H1 (cell line): Measurements from ENCODE around the gene ARID3B. TPM values are rescaled to one million over a fixed set of nuclear protein-coding genes. Genes with fewer than 3 reads are reported as not detected.

Source experiments
- CTCF ChIA-PET: fragments of 300-600 bp; sonication (Branson Sonifier 250); formaldehyde crosslinking; loops from one replicate; lab custom pipeline; 2021; ENCODE audit not compliant: partially characterized antibody; lab: Charles Lee
- POLR2A ChIA-PET: fragments of 300-600 bp; sonication (Branson Sonifier 250); formaldehyde crosslinking; loops from one replicate; lab custom pipeline; 2021; ENCODE audit warnings: inconsistent platforms; ENCODE audit not compliant: partially characterized antibody; lab: Charles Lee
- DNase-seq, 2 experiments: peaks; one replicate each; pipeline versions ENCODE4 v3.0.0 to v3.0.0-alpha.2; 2010 to 2022; ENCODE audit warnings: low spot score in 2 of 2, low read depth in 1 of 2, mixed read lengths in 1 of 2
- FAIRE-seq: peaks from 2 replicates; lab custom pipeline; 2011; peaks lifted over from hg19 to GRCh38; lab: Jason Lieb, UNC
- H2AFZ ChIP-seq: 2 replicates; pipeline ENCODE4 v1.8.1; 2012; ENCODE audit warnings: low read length, inconsistent platforms
- H2AK5ac ChIP-seq: 2 replicates; pipeline ENCODE4 v1.6.1; 2013; ENCODE audit warnings: low read depth, low read length
- H2BK120ac ChIP-seq: replicated peaks from 2 replicates; pipeline ENCODE3; 2013; ENCODE audit warnings: low read depth, low read length, inconsistent platforms
- H2BK12ac ChIP-seq: 2 replicates; pipeline ENCODE4 v1.6.1; 2013; ENCODE audit warnings: low read depth, low read length
- H2BK15ac ChIP-seq: 2 replicates; pipeline ENCODE4 v1.6.1; 2013; ENCODE audit warnings: low read length
- H2BK20ac ChIP-seq: 2 replicates; pipeline ENCODE4 v1.6.1; 2013; ENCODE audit warnings: low read length
- H2BK5ac ChIP-seq: 2 replicates; pipeline ENCODE4 v1.6.1; 2013; ENCODE audit warnings: low read depth, low read length
- H3K14ac ChIP-seq: 2 replicates; pipeline ENCODE4 v1.6.1; 2013; ENCODE audit warnings: inconsistent platforms; ENCODE audit not compliant: insufficient read length
- H3K18ac ChIP-seq: 2 replicates; pipeline ENCODE4 v1.6.1; 2013; ENCODE audit warnings: low read length; ENCODE audit errors: extremely low read depth
- H3K23ac ChIP-seq: 2 replicates; pipeline ENCODE4 v1.6.1; 2013; ENCODE audit warnings: inconsistent platforms; ENCODE audit not compliant: insufficient read length
- H3K23me2 ChIP-seq: 2 replicates; pipeline ENCODE4 v1.6.1; 2013; ENCODE audit warnings: low read depth, low read length
- H3K27ac ChIP-seq: 2 replicates; pipeline ENCODE4 v1.6.1; 2011; ENCODE audit warnings: low read depth, low read length, inconsistent platforms
- H3K27me3 ChIP-seq, 4 experiments: replicated peaks in 1 of 4; 1 replicate in 1 of 4; 2 replicates in 3 of 4; pipeline versions ENCODE4 v1.6.1 to v1.8.1; 2011 to 2013; ENCODE audit warnings: low read length in 3 of 4, mild to moderate bottlenecking in 3 of 4, inconsistent platforms in 2 of 4, mixed read lengths in 2 of 4, moderate library complexity in 1 of 4; ENCODE audit not compliant: control insufficient read depth in 3 of 4, insufficient read depth in 3 of 4; ENCODE audit errors: extremely low read depth in 1 of 4
- H3K36me3 ChIP-seq, 4 experiments: 2 replicates each; pipeline versions ENCODE4 v1.6.1 to v1.8.1; 2011 to 2013; ENCODE audit warnings: mild to moderate bottlenecking in 4 of 4, low read length in 3 of 4, moderate library complexity in 2 of 4, control low read depth in 1 of 4, inconsistent platforms in 1 of 4; ENCODE audit not compliant: insufficient read depth in 4 of 4, control insufficient read depth in 2 of 4
- H3K4ac ChIP-seq: replicated peaks from 2 replicates; pipeline ENCODE3; 2013; ENCODE audit warnings: low read length, low read depth, mixed read lengths, inconsistent platforms; ENCODE audit not compliant: insufficient read length
- H3K4me1 ChIP-seq, 4 experiments: replicated peaks in 1 of 4; 1 replicate in 1 of 4; 2 replicates in 3 of 4; pipeline versions ENCODE4 v1.6.1 to v1.8.1; 2011 to 2013; ENCODE audit warnings: low read length in 3 of 4, inconsistent platforms in 2 of 4, mixed read lengths in 1 of 4; ENCODE audit not compliant: insufficient read depth in 4 of 4, control insufficient read depth in 3 of 4
- H3K4me2 ChIP-seq, 2 experiments: 2 replicates each; pipeline versions ENCODE4 v1.6.1 to v1.8.1; 2011 to 2013; ENCODE audit warnings: low read depth in 2 of 2, low read length in 2 of 2, control low read depth in 1 of 2, inconsistent platforms in 1 of 2, mild to moderate bottlenecking in 1 of 2; ENCODE audit not compliant: insufficient read depth in 1 of 2
- H3K4me3 ChIP-seq, 4 experiments: fragments of 200-600, 300-600 bp in 1 of 4; sonication (generic), shearing (Covaris generic), sonication (Bioruptor Twin) in 1 of 4; 2 replicates each; pipeline versions ENCODE4 v1.5.1 to v1.8.1; 2011 to 2016; ENCODE audit warnings: low read length in 4 of 4, low read depth in 3 of 4, control low read depth in 2 of 4, inconsistent platforms in 2 of 4, mild to moderate bottlenecking in 2 of 4, mixed read lengths in 1 of 4, moderate library complexity in 1 of 4; ENCODE audit not compliant: insufficient read depth in 2 of 4; ENCODE audit errors: extremely low read depth in 1 of 4
- H3K56ac ChIP-seq: replicated peaks from 2 replicates; pipeline ENCODE3; 2013; ENCODE audit warnings: low read depth, mild to moderate bottlenecking, mixed read lengths, low read length, inconsistent platforms; ENCODE audit not compliant: insufficient read length
- H3K79me1 ChIP-seq: 2 replicates; pipeline ENCODE4 v1.6.1; 2013; ENCODE audit warnings: low read depth, low read length, control low read depth
- H3K79me2 ChIP-seq, 2 experiments: 2 replicates each; pipeline versions ENCODE4 v1.6.1 to v1.8.1; 2012 to 2013; ENCODE audit warnings: low read length in 2 of 2, mild to moderate bottlenecking in 2 of 2, inconsistent platforms in 1 of 2; ENCODE audit not compliant: insufficient read depth in 2 of 2, control insufficient read depth in 1 of 2
- H3K9ac ChIP-seq, 4 experiments: replicated peaks in 1 of 4; 1 replicate in 1 of 4; 2 replicates in 3 of 4; pipeline versions ENCODE4 v1.6.1 to v1.8.1; 2011 to 2013; ENCODE audit warnings: low read depth in 3 of 4, low read length in 3 of 4, control low read depth in 2 of 4, mild to moderate bottlenecking in 2 of 4, moderate library complexity in 2 of 4, inconsistent platforms in 1 of 4; ENCODE audit errors: extremely low read depth in 1 of 4
- H3K9me3 ChIP-seq, 2 experiments: 2 replicates each; pipeline versions ENCODE4 v1.6.1 to v1.8.1; 2012 to 2013; ENCODE audit warnings: mild to moderate bottlenecking in 2 of 2, moderate library complexity in 2 of 2, control low read depth in 1 of 2, inconsistent platforms in 1 of 2, low read depth in 1 of 2, low read length in 1 of 2, mixed read lengths in 1 of 2; ENCODE audit not compliant: insufficient read depth in 2 of 2
- H4K20me1 ChIP-seq, 2 experiments: replicated peaks in 1 of 2; 2 replicates each; pipeline versions ENCODE3 to v1.8.1; 2011 to 2013; ENCODE audit warnings: inconsistent platforms in 2 of 2, low read length in 2 of 2, mild to moderate bottlenecking in 1 of 2; ENCODE audit not compliant: insufficient read depth in 2 of 2, control insufficient read depth in 1 of 2
- H4K5ac ChIP-seq: 2 replicates; pipeline ENCODE4 v1.6.1; 2013; ENCODE audit warnings: low read length, low read depth, mixed read lengths, inconsistent platforms; ENCODE audit not compliant: insufficient read length
- H4K8ac ChIP-seq: 2 replicates; pipeline ENCODE4 v1.8.0; 2013; ENCODE audit warnings: mild to moderate bottlenecking, moderate library complexity, low read length, inconsistent platforms; ENCODE audit not compliant: insufficient read depth; ENCODE audit errors: extremely low read depth
- H4K91ac ChIP-seq: replicated peaks from 2 replicates; pipeline ENCODE3; 2013; ENCODE audit warnings: low read length, mixed read lengths, inconsistent platforms; ENCODE audit not compliant: insufficient read length
- CBX5 ChIP-seq: fragments of 300-800, 300-1000 bp; sonication (generic); IDR thresholded peaks from 2 replicates; pipeline ENCODE4 v1.7.1; 2016; ENCODE audit warnings: antibody characterized with exemption, low read length, low read depth
- HDAC2 ChIP-seq, 2 experiments: fragments of 300-600 bp in 1 of 2; sonication (generic) in 1 of 2; IDR thresholded peaks; 2 replicates each; pipeline ENCODE4 v1.6.1; 2011 to 2012; ENCODE audit warnings: low read depth in 2 of 2, low read length in 2 of 2, mild to moderate bottlenecking in 2 of 2, moderate library complexity in 2 of 2, borderline replicate concordance in 1 of 2, inconsistent platforms in 1 of 2
- SIX5 ChIP-seq: IDR thresholded peaks from 2 replicates; pipeline ENCODE4 v1.6.1; 2011; ENCODE audit warnings: mild to moderate bottlenecking, low read depth, low read length
- SP4 ChIP-seq: IDR thresholded peaks from 2 replicates; pipeline ENCODE4 v1.6.1; 2012; ENCODE audit warnings: low read length, inconsistent platforms
- WGBS, 2 experiments: shearing (Covaris generic) in 1 of 2; methylation state at CpG; one replicate each; pipeline versions ENCODE4 v1.1.6 to v1.1.7; 2013 to 2015; ENCODE audit warnings: low lambda C conversion rate in 2 of 2, mixed read lengths in 2 of 2, inconsistent platforms in 1 of 2, low coverage in 1 of 2, missing lambda C conversion rate in 1 of 2; ENCODE audit not compliant: insufficient replicate concordance in 2 of 2, insufficient coverage in 1 of 2, insufficient read length in 1 of 2; ENCODE audit errors: extremely low coverage in 1 of 2, missing lambda C conversion rate in 1 of 2; 5-methylcytosine and 5-hydroxymethylcytosine counted together
- polyA plus RNA-seq, 7 experiments: library from polyadenylated mRNA; depleted of rRNA in 3 of 7; stranded (reverse) in 5 of 7; unstranded in 2 of 7; fragments of >200 nt in 5 of 7; fragments of 200-250 nt in 2 of 7; gene quantifications; 1 replicate in 5 of 7; 2 replicates in 1 of 7; 4 replicates in 1 of 7; pipeline versions ENCODE4 v1.2.1 to v1.2.3, GENCODE V29; 2011 to 2013; ENCODE audit warnings: missing spikeins in 2 of 7, mixed read lengths in 2 of 7
- total RNA-seq: library from RNA; stranded (reverse); fragmentation: NEBNext Ultra II Directional; extraction: Animal tissue kit (Norgen Biotek cat#: 25700); gene quantifications from 2 replicates; pipeline ENCODE4 v1.2.1, GENCODE V29; 2021

The ARID3B gene
- total and polyA plus RNA-seq, 2 of the 8 experiments (the other 6 are each of a cell fraction or from before 2014, with no cell fraction given): 81.0 to 115 TPM

GRCh38 chr15:74529921-74530320 lies 11.1 kb upstream of the ARID3B start:
- DNase-seq: no peak
- Histone ChIP-seq H3K56ac (no peak overlapping the region), H3K27ac (peak overlapping the region; percentile 54), H2BK12ac (peak overlapping the region; percentile 95), H2BK120ac (no peak overlapping the region), H3K4ac (no peak overlapping the region), H3K79me2 (no peaks in the 10 kb centered on the region), H3K36me3 (no peaks in the 10 kb centered on the region), H2BK15ac (no peak overlapping the region), H3K23me2 (no peaks in the 10 kb centered on the region; the same call in none of the 2 replicates), H4K5ac (no peak overlapping the region), H4K91ac (peak overlapping the region; percentile 2), H3K18ac (no peak overlapping the region), H3K27me3 (no peaks in the 10 kb centered on the region), H2BK5ac (peak overlapping the region; percentile 54; the same call in 1 of the 2 replicates), H4K20me1 (no peaks in the 10 kb centered on the region), H2AFZ (no peak overlapping the region; the same call in 1 of the 2 replicates), H2AK5ac (peak overlapping the region; percentile 54), H3K79me1 (no peaks in the 10 kb centered on the region), H3K9ac (no peak overlapping the region), H3K23ac (no peak overlapping the region), H3K14ac (peak overlapping the region; percentile 1), H4K8ac (no peak overlapping the region), H3K4me1 (peaks cover 6 to 18% (median 11%) of the 10 kb centered on the region in 4 experiments), H3K9me3 (no peaks in the 10 kb centered on the region), H2BK20ac (peak overlapping the region; percentile 6; the same call in 1 of the 2 replicates), H3K4me3 (no peak overlapping the region), H3K4me2 (no peak overlapping the region)
- ChIA-PET POLR2A (interaction anchor here (0.7 to 7.3 kb wide), 13 partner anchors 8 to 150 kb away, joined by 3 to 58 read pairs (median 4); partner anchors contain the start of genes ARID3B and UBL7), CTCF (interaction anchor here (1.0 to 1.6 kb wide), 3 partner anchors 41 to 103 kb away, joined by 3 to 4 read pairs (median 4); no protein-coding TSS in a partner anchor)
- 90% methylated on average over 8 of the region's 8 CpGs; no CpG with 5 or more reads in 1 of the 2 experiments for WGBS, 2 experiments
- FAIRE-seq: no peak
- TF ChIP-seq SP4: no peak
- TF ChIP-seq CBX5: no peak
- TF ChIP-seq HDAC2 (IDR thresholded peaks at IDR 0.05; ENCODE audit: borderline replicate concordance in 1 of 2, low read depth in 2 of 2, low read length in 2 of 2): no peak
- TF ChIP-seq SIX5: no peak
